ENCODE results near the gene BLACAT1. TPM values are rescaled to one million over a fixed set of nuclear protein-coding genes. Genes with fewer than 3 reads are reported as not detected.
A peak's percentile ranks its signal among the peaks of the same experiment; 100 is the strongest.

Gene BLACAT1
- total RNA-seq, 4 donors from 2014 or later, result 0.26 TPM; not detected in 3

DNA sequence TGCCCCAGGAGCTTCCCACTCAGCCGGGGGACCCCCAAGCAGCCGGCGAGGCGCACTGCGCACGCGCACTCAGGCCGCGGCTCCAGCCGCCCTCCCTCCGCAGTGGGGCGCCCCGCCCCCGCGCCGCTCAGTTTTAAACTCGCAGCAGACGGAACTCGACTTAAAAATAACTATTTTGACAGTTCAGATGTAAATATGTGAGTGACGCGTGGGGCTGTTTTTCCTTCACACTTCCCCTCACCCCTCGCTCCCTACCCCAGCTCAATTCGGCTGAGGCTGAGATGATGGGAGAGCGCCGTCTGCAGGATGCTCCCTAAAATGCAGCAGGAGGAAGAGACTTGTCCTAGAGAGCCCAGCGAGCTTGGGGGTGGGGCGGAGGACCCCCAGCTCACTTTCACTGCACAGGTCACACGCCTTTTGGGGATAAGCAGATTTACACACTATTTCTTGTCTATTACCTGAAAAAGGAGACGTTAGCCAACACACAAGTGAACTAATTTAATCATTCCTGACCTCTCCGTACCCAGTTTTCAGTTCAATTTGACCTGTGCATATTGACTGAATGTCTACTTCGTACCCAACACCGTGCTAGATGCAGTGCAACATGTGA is 25.0 kb downstream of the BLACAT1 start:
- TF ChIP-seq, protein P1, sequence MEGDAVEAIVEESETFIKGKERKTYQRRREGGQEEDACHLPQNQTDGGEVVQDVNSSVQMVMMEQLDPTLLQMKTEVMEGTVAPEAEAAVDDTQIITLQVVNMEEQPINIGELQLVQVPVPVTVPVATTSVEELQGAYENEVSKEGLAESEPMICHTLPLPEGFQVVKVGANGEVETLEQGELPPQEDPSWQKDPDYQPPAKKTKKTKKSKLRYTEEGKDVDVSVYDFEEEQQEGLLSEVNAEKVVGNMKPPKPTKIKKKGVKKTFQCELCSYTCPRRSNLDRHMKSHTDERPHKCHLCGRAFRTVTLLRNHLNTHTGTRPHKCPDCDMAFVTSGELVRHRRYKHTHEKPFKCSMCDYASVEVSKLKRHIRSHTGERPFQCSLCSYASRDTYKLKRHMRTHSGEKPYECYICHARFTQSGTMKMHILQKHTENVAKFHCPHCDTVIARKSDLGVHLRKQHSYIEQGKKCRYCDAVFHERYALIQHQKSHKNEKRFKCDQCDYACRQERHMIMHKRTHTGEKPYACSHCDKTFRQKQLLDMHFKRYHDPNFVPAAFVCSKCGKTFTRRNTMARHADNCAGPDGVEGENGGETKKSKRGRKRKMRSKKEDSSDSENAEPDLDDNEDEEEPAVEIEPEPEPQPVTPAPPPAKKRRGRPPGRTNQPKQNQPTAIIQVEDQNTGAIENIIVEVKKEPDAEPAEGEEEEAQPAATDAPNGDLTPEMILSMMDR (IDR thresholded peaks at IDR 0.05), result no peak
- no peak for TF ChIP-seq POLR2A (IDR thresholded peaks at IDR 0.05)
- DNase-seq (ENCODE audit: low spot score in 2 of 2), result peak in 1 of 2 donors; percentile 84
- 9 to 10% methylated on average over 25 to 32 of the region's 32 CpGs for WGBS, 2 donors
- H3K4me3 ChIP-seq (ENCODE audit: low read depth, poor library complexity, severe bottlenecking), result no peak overlapping the region
- intact Hi-C loops (cut with DNase I; ENCODE audit: low total_unique reads), result no loop called here

- peak in 1 of 2 donors; percentile 59 for DNase-seq (ENCODE audit: low spot score in 2 of 2)
- H3K4me3 ChIP-seq (ENCODE audit: low read depth, poor library complexity, severe bottlenecking), result no peak overlapping the region
- intact Hi-C loops (cut with DNase I; ENCODE audit: low total_unique reads), result no loop called here
- TF ChIP-seq, protein P1 (IDR thresholded peaks at IDR 0.05), result no peak
- TF ChIP-seq POLR2A (IDR thresholded peaks at IDR 0.05), result no peak
- WGBS, 2 donors, result 55 to 64% methylated on average over 26 to 29 of the region's 29 CpGs
Measured at GRCh38 chr1:205429762-205430695, 25.8 kb downstream of the BLACAT1 start.

- TF ChIP-seq POLR2A (IDR thresholded peaks at IDR 0.05), result no peak
- TF ChIP-seq, protein P1 (IDR thresholded peaks at IDR 0.05), result no peak
- intact Hi-C loops (cut with DNase I; ENCODE audit: low total_unique reads), result no loop called here
- peak in 1 of 2 donors; percentile 39 for DNase-seq (ENCODE audit: low spot score in 2 of 2)
- 41 to 49% methylated on average over 8 of the region's 8 CpGs for WGBS, 2 donors
- no peak overlapping the region for H3K4me3 ChIP-seq (ENCODE audit: low read depth, poor library complexity, severe bottlenecking)
Measured at GRCh38 chr1:205424901-205425600, 30.8 kb downstream of the BLACAT1 start.

DNA sequence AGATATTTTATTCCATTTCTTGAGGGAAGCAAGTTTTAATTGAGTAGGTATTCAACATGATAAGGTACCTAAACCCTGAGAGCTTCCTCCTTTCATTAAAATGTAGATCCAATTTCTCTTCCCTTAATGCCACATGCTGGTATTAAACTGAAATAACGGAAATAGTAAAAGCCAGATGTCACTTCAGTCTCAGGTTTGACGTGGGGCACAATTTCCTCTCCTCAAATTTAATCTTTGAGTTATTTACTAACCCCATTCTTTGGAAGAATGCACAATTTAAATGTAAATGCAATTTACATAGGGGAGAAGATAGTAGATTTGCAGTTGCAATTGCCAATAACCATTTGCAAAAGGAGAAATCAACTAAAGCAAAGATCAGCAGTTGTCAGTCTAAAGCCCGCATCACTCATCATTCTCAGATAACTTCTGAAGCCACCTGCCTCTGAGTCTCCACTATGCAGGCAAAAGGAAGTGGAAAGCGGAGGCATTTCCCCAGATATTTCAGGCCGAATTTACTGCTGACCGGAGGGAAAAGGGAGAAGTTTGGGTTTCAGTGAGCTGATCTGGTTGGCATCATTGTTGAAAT is 31.9 kb downstream of the BLACAT1 start:
- DNase-seq (ENCODE audit: low spot score in 2 of 2), result no peak
- H3K4me3 ChIP-seq (ENCODE audit: low read depth, poor library complexity, severe bottlenecking), result no peak overlapping the region
- intact Hi-C loops (cut with DNase I; ENCODE audit: low total_unique reads), result no loop called here
- WGBS, 2 donors, result 71 to 77% methylated on average over 6 of the region's 6 CpGs
- TF ChIP-seq, protein P1 (IDR thresholded peaks at IDR 0.05), result no peak
- TF ChIP-seq POLR2A (IDR thresholded peaks at IDR 0.05), result no peak

DNA sequence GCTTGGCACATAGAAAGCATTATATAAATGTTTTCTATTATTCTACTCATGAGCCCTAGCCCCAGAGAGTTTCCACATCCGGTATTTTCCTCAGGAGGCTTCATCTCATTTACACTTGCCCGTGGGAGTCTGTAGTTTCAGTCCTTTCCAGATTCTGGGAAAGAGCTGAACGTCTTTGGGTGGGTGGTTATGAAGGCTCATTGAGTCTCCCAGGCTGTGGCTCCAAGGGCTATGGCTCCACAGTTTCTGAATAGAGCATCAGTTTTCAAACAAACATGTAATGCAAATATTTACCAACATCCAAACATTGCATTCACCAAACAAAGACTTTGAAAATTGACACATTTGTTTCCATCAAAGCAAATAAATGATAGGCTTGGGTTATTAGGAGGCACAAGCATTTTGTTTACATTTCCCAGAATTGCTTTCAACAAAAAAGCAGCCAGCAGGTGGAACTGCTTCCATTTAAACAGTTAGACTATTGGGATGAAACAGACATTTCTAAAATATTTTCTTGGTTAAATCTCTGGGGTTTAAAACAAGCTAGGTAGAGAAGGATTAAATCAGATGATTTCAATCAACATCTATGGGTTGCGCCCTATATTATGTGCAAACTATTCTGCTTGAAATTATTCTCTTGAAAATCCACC is 32.7 kb downstream of the BLACAT1 start:
- H3K4me3 ChIP-seq (ENCODE audit: low read depth, poor library complexity, severe bottlenecking), result no peak overlapping the region
- DNase-seq (ENCODE audit: low spot score in 2 of 2), result peak in 1 of 2 donors; percentile 9
- TF ChIP-seq, protein P1 (IDR thresholded peaks at IDR 0.05), result no peak
- TF ChIP-seq POLR2A (IDR thresholded peaks at IDR 0.05), result no peak
- intact Hi-C loops (cut with DNase I; ENCODE audit: low total_unique reads), result no loop called here
- 52 to 53% methylated on average over 4 of the region's 4 CpGs for WGBS, 2 donors

All from lower leg skin (tissue), 4 donors.